Activated CD4-positive, CD25-positive, alpha-beta regulatory T cell (primary cell): ENCODE measurements around the gene MRGPRF.

Experiments
- DNase-seq, 4 experiments: peaks; one replicate each; lab custom pipeline; 2025; lab: John Stamatoyannopoulos, UW

The MRGPRF gene

DNA sequence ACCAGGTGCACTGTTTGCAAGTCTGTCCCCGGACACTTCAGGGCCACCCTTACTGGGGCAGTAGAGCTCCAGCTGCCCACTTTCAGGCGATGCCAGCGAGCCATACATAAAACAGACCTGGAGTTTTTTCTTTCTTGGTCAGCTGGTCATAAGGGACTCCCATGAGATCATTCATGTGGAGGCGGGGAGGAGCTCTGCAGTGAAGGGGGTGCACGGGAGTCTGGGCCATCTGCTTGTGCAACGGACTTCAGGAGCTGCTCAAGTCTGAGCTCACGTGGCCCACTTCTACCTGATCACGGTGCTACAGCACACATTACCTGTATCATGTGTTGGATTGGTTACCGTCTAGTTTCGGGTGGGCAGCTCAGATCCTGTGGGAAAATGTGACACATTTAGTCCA, 9.2 kb upstream of the MRGPRF start:
- no peak for DNase-seq

DNA sequence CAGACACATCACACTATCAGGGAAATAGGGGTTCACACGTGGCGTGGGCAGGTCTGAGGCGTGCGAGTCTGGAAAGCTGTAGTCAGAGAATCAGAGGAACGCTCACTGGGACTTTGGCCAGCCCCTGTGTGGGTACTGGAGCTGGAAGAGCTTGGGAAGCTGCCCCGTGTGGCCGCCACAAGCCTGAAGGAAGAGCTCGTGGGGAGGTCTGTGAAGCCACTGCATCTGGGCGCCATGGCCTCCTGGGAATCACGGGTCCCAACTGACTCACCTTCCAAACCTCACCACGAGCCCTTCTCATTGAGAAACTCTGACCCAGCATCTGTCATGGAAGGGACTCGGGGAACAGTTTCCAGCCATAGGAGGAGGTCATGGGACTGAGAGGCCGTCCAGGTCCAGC, 5.9 kb upstream of the MRGPRF start:
- no peak for DNase-seq

DNA sequence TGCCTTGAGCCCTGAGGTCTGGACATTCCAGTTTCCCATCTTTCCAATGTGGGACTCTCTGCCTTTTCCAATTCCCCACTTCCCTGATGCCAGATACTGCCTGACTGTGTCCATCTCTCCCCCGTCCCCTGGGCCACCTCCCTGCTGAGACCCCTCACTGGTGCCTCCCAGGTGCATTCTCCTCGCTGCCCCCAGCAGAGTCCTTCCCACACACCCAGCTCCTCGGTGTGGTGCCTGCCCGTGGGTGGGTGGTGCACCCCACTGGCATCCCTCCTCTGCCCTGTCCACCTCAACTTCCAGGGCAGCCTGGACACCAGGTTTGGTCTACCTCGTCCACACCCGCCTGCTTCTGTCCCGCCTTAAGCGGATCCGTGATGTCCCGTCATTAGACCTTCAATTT, 4.9 kb upstream of the MRGPRF start:
- DNase-seq = no peak

DNA sequence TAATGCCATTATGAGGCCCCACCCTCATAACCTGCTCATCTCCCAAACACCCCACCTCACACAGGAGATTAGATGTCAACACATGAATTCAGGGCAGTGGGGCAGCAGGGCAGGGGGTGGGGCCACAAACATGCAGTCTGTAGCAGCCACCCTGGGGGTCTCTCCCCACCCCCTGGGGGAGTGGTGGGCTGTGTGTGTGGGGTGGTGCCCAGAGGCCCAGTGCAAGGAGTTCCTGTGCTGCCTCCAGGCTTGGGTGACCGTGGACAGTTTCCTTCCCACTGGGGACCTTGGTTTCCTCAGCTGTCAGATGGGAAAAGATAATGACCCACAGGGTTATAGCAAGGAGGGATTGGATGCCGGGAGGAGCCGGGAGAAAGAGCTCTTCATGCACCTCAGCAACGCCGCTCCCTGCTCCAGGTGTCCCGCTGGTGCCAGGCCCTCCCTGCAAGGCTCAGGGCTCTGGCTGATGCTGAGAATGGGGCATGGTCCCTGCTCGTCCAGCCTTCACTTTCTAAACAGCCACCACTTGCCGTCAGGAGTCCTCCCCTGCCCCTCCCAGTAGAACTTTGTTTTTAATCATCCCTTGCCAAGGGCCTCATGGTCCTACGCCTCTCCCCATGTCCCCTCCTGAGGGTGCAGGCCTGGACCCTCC, 2.0 kb upstream of the MRGPRF start:
- DNase-seq = no peak

DNA sequence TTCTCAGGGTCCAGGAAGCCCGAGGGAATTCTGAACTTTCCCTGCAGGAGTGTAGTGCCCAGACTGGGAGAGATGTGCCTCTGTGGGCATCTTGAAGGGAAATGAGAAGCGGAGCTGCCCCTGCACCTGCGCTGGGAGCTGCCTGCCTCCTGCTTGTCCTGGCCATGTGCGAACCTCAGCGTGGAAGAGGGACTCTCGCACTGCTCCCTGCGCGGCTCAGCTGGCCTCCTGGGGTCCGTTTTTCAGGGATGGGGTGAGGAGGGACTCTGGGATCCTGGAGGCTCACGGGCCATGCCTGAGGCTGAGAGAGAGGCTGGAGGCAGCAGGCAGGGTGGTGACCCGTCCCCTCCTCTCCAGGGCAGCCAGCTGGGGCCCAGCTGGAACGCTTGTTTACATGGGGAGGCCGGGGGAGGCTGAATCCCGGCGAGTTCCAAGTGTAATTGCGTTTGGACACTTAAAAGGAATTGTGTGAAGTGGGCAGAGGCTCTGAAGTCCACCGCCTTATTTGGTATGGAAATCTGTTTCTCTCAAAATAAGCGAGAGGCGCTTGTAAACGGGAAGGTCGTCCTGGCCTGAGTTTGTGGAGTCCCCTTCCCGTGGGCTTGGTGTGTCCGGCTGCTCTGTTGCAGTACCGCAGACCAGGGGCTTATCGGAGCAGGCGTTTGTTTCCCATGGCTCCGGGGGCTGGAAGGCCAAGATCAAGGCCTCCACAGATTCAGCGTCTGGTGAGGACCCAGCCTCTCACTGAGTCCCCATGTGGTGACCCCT, 1.2 kb upstream of the MRGPRF start:
- no peak for DNase-seq

DNA sequence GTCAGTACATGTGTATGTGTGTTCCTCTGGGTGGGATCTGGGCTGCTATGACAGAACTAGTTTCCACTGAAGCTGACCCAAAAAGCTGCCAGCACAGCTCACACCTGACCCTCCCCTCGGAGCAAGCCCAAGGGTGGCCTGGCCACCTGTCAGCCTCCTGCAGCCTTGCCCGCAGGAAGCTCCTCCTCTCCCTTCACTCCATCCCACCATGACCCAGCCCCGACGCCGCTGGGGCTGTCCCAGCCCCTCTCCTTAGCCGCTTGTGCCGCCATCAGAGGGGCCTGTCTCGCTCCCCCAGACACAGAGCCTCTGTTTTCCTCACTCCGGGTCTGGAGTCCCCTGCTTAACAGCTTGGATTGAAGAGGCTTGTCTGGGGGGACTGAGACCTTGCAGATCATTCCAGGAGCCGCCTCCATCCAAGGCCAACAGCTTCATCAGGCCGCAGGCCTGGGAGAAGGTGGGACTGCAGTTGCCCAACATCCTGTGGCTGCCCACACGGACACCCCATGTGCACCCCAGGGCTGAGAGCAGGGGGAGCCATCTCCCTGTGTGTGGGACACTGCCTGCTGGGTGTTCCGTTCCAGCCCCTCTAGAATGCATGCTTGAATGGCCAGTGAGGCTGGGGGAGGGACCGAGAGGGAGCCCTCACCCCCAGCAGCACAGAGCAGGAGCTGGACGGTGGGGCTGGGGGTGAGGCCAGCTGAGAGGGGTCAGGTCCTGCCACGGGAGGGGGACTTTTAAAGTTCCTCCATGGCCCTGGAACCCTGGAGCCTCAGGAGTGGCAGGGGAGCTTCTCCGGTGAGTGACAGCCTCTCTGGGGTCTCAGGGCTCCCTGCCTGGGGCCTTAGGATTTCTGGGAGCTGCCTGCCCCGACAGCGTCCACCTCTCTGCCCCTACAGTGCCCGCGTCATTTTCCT, 696 bp downstream of the MRGPRF start:
- no peak for DNase-seq

DNA sequence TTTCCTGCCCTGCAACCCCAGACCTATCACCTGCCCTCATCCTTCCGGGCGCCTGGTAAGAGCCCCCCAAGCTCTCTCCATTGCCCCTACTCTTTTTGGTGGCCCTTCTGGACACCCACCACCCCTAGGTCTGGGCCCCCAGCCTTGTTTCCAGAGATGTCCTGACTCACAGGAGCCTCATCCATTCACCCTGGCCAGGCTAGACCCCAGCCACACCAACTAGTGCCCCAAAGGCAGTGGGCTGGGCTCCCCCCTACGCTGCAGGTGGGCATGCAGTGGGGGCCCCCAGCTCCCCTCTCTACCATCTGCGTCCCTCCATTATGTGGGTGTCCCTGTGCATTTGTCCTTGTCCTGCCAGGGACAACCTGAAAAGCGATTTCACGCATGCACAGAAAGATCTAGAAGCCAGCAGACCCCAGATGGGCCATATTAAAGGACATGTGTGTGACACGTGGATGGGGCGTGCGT, 1.4 kb downstream of the MRGPRF start:
- no peak for DNase-seq

DNA sequence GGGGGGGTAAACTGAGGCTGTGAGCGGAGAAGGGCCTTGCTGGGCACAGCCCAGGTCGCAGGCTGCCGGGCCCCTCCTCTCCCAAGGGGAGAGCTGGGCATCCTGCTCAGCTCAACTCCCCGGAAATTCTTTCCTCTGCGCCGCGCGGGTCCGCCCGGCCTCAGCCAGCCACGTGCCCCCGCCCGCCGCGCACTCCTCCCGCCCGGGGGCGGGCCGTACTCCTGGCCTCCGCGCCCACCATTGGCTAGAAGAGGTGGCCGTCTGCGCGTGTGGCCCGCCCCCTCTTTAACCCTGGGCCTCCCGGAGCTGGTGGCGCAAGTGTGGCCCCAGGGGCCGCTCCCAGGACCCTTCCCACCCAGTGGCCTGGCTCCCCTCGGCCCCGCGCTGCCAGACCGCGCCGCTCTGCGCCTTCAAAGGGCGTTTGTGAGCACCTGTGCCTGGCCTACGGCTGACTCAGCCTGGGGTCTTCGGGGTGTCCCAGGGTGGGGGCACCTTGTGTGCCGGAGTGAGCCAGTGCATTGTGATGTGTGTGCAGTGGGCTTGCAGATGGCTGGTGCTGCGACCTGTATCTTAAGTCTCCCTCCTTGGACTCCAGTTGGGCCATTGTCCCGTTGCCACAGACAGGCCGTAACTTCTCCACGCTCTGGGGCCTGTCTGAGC, 2.0 kb downstream of the MRGPRF start:
- DNase-seq = no peak

DNA sequence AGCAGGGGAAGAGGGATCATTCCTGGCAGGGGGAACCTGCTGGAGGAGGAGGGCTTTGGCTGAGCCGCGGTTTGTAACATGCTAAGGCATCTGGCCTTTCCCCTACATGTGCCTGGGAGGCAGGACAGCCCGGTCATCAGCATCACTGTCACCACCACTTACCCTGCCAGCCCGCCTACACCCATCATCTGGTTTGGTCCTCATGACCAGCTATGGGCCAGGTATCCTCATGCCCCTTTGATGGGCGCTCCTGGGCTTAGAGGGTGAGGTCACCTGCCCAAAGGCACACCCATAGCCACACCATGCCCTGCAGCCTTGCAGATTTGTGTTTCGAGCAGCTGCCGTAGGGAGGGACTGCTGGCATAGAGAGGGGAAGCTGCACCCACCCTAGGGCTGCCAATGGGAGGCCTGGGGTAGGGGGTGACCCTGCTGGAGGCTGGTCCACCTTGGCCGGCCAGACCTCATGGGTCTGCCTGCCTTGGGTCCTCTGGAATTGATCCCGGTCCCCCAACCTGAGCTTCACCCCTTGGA, 2.6 kb downstream of the MRGPRF start:
- no peak for DNase-seq

DNA sequence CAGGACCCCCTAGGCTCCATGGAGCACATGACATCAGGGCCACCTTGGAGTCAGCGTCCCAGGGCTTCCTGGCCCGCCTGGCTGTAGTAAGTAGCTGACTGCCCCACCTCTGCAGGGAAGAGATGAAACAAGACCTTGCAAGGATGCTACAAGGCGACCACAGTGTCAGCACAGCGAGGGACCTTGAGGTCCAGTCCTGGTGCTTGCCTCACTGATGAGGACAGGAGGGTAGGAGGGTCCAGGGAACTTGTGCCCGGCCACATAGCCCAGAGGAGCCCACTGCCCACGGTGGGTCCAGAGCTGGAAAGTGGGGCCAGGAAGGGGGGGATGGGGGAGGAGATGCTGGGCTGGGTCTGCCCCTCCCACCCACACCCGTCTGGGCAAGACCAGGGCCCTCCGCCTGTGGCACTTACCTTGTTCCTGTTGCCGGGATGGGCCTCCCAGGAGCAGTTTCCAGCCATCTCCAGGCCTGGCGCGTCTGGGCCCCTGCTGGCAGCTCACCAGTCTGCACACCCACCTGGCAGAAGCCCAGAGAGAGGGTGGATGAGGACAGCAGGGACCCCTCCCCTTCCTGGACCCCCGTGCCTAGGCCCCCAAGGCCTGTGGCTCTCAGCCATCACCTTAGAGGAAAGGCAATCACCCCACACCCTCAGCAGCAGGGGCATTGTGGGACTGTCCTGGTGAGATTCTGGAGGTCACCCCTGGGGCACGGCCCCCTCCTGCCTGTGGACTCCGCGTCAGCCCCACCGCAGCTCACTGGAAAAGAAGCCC, 3.4 kb downstream of the MRGPRF start:
- DNase-seq = no peak

DNA sequence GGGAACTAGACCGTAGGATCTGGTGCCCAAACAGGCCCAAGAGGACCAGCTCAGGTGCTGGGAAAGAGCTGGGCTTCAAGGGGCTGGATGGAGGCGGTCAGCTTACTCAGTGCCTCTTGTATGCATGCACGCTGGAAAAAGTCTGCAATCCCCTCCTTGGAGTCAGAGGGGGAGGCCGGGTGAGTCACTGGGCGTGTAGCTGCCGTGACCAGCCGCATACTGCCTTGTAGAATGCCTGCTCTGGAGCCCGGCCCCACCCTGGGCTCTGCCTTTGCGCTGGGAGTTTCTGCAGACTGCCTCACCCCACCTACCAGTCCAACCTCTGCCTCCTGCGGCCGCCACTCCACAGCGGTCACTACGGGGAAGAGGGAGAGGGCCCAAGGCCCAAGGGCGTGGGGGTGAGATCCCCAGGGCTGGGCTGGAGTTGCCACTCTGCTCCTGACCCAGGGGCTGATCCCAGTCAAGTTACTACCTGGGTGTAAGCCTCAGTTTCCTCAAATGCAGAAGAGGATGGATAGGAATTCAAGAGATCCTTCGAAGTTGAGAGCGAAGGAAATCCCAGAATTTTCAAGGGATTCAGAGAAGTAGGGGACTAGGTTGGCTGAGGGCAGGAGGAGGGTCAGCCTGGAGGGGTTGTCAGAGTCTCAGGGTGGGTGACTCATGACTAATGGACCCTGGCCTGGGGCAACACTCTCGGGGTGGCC, 4.2 kb downstream of the MRGPRF start:
- no peak for DNase-seq

DNA sequence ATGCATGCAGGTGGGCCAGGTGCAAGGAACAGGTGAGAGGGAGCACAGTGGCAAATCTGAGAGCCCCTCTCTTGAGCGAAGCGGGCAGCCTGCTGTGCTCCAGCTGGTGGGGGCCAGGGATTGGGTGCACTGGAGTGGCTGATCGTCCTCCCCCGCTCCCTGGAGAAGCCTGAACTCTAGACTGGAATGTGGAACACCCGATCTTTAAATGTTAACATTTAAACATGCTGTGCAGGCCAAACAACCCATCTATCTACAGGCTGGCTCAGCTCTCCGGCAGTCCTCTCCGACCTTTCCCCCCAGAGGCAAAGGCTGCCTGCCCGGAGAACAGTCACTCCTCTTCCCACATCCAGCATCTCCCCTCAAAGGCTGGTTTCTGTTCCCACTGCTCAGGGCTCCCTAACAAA, 5.1 kb downstream of the MRGPRF start:
- DNase-seq = no peak

DNA sequence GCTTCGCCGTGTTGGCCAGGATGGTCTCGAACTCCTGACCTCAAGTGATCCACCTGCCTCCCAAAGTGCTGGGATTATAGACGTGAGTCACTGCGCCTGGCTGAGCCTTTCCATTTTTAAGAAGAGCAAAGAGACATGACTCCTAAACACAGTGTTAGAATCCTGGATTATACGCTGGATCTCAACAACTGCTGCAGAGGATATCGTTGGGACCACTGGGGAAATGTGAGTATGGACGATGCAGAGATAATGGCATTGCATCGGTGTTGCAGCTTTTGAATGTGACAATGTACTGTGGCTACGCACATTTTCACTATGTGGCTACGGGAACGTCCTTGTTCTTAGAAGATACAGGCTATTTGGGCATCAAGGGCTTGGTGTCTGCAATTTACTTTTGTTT, 6.2 kb downstream of the MRGPRF start:
- DNase-seq = no peak

DNA sequence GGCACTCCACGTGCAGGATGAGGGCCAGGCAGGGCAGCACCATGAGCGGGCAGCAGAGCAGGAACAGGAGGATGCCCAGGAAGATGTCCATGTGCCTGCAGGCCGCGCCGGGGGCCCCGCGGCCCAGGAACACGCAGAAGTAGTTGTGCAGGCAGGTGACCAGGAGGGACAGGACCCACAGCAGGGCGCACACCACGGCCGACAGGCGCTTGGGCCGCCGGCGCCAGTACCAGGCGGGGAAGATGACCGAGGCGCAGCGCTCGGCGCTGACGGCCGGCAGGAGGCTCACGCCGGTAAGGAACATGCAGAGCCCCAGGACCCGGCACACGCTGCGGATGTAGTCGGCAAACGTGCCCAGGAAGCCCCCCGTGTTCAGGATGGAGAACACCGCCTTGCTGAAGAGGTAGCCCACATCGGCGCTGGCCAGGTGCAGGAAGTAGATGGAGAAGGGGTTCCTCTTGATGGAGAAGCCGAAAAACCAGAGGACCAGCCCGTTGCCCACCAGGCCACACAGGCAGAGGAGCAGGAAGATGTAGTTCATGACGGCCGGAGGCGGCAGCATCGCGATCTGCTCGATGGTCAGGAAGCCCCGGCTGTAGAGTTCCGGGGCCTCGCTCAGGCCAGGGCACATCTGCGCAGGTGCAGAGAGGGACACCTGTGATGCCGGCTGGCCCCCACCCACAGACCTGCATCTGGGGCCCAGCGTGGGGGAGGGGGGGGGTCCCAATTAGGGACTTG, 7.2 kb downstream of the MRGPRF start:
- no peak for DNase-seq

DNA sequence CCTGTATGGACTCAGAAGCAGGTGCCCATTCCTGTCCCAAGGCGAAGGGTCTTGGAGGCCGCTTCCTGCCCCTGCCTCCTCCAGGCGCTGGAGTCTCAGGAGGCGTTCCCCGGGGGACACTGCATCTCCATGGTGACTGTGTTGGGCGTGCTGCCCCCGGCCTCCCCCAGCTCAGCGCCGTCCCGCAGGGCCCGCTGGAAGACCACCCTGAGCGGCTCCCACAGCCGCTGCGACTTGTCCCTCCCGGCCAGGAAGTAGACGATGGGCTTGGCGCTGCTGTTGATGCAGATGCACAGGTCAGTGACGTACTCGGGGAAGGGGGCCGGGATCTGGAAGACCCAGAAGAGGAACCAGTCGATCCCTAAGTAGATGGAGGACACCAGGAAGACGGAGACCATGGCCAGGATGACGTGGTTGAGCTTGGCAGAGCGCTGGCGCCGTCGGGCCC, 7.8 kb downstream of the MRGPRF start:
- no peak for DNase-seq

DNA sequence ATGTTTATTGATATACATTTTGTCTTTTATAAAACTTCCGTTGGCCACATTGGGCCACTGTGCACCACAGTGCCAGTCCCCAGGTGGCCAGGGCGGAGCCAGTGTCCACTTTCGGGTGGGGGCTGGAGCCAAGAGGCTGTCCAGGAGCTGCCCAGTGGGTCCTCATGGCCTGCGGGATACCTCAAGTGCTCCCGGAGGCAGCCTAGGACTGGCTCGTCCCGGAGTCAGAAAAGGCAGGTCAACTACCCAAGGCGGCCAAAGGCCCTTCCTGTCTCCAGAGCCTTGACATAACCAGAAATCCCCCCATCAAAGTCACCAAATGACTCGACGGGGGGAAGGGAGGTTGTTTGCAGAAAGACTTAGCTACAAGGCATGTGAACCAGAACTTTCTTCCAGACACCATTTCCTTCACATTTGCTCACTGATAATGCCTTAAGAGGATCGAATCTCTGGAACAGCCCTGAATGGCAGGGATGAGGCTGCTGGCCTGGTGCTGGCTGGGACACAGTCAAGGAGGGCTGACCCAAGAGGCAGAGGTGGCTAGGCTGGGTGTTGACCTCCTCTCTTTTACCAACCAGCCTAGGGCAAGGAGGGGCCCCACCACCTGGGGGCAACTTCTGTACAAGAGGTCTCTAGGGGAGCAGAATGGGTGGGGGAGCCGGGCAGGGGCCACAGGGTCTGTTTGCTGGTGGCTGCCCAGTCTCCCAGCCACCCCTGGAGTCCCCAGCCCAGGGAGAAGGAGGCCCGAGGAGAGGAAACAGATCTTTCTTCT, 8.4 kb downstream of the MRGPRF start:
- DNase-seq = no peak

DNA sequence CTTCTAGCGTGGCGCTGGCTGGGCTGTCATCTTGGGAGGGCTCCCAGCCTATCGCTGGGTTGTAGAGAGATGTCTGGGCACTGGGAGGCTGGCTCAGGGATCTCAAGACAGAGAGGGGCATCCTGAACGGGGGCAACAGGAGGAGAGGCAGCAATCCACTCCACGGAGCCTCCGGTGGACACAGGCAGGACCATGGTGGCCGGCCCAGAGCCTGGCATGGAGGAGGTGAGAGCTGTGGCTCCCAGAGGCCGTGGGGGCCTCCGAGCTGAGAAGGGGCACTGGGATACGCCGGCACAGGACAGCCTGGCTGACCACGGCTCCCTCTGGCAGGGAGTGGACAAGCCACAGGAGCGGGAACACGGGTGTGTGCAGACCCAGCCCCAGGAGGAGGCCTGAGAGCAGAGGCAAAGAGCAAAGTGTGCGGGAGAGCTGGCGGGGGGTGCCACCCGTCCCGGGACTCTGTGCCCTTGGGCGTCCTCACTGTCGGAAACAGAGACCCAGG, 9.1 kb downstream of the MRGPRF start:
- no peak for DNase-seq

DNA sequence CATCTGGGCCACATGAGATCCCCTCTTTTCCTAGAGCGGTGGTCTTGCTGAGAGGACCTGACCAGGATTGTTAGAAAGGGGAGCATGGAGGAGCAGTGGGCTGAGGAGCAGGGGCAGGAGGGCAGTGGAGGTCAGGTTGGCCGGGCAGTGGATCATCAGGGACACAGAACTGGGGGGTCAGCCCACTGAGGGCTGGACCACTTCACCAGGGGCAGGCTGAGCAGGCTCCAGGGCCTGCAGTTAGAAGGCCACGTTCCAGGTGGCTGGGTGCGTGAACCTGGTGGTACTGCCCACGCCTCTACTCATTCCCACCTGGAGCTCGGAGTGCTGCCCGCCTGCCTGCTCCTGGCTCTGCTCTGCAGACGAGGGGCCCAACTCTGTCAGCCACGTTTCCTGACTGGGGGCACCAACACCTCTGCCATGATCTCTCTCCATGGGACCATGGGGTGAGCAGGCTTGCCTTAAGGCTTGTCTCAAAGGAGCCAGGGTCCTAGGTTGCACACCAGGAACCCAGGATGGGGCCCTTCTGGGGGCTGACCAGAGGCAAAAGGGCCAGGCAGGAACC, 9.7 kb downstream of the MRGPRF start:
- DNase-seq = no peak
